HG02943 (cell line): Measurements from ENCODE around the gene PRKCI.
"Not testable (repeated sequence)": the region's sequence is repeated elsewhere in the genome, so short reads cannot be mapped to it uniquely, and the experiment has no call there.

Experiments used
- ATAC-seq: cut with Tn5 transposase; IDR thresholded peaks from one replicate; pipeline ENCODE4 v1.9.1; 2021; ENCODE audit warnings: mild to moderate bottlenecking, low read depth, moderate library complexity; ENCODE audit not compliant: unreplicated experiment

Gene PRKCI

GRCh38 chr3:170331143-170331542 is 108.9 kb downstream of the PRKCI start:
- ATAC-seq = peak; percentile 78

- no peak for ATAC-seq
These were observed 115.2 kb downstream of the PRKCI start for GRCh38 chr3:170337420-170337819.

- no peak for ATAC-seq
These were observed 116.6 kb downstream of the PRKCI start for GRCh38 chr3:170338690-170339340.

GRCh38 chr3:170342273-170342672 is 120.0 kb downstream of the PRKCI start:
- not testable (repeated sequence) for ATAC-seq

GRCh38 chr3:170343859-170344258 is 121.6 kb downstream of the PRKCI start:
- ATAC-seq = not testable (repeated sequence)

- no peak for ATAC-seq
These were observed 122.7 kb downstream of the PRKCI start for GRCh38 chr3:170344971-170345370.

- no peak for ATAC-seq
These were observed 124.5 kb downstream of the PRKCI start for GRCh38 chr3:170346481-170347392.

GRCh38 chr3:170350515-170351413 is 128.5 kb downstream of the PRKCI start:
- no peak for ATAC-seq

- ATAC-seq = no peak
These were observed 130.7 kb downstream of the PRKCI start for GRCh38 chr3:170352936-170353335.

- no peak for ATAC-seq
These were observed 131.3 kb downstream of the PRKCI start for GRCh38 chr3:170353485-170353884.

GRCh38 chr3:170354760-170355159 is 132.5 kb downstream of the PRKCI start:
- no peak for ATAC-seq
